ENCODE data around the gene OR6B1. TPM values are rescaled to one million over a fixed set of nuclear protein-coding genes. Genes with fewer than 3 reads are reported as not detected.

Gene OR6B1
- total and polyA plus RNA-seq, 5 donors from 2014 or later, result not detected

DNA sequence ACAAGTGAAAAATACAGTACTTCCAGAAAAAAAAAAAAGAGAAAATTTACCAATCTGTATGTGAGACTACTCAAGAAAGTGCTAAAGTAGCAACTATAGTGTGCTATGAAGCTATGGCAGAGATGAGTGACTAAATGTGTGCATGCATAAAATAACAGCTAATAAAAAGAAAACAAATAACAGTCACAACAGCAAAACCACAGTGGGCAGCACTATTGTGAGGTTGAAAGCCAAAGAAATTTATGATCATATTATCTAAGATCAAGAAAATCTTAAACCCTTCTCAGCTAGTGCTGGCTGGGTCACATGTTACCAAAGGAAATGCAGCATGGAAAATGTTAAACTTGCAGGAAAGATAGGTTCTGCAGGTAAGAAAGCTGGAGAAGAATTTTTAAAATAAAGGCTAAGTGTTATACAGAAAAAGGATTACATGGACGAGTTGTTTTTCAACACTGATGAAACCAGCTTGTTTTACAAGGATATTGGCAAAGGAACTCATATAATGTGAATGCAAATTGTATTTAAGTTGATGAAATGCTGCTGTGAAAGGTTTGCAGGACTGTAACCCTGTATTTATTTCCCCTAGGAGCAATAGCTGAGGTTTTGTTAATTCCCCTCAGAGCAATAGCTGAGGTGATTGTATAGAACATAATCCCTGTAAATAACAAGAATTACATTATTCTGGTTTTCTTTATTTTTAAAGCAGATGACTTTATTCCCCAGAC lies 33.0 kb downstream of the OR6B1 start:
- peaks cover 8% of the 10 kb centered on the region for H3K27me3 ChIP-seq (ENCODE audit: control insufficient read depth, insufficient read depth, low read length)
- H3K36me3 ChIP-seq (ENCODE audit: control insufficient read depth, insufficient read depth, low read length), result no peaks in the 10 kb centered on the region
- no peak overlapping the region for H3K27ac ChIP-seq (ENCODE audit: insufficient read depth, low read length, poor library complexity, severe bottlenecking)
- no peak overlapping the region for H3K27ac Mint-ChIP-seq
- no peak overlapping the region for H3K4me3 Mint-ChIP-seq
- H3K4me1 ChIP-seq (ENCODE audit: control insufficient read depth, insufficient read depth, low read length, poor library complexity, severe bottlenecking), result no peaks in the 10 kb centered on the region
- H3K9me3 Mint-ChIP-seq, result no peaks in the 10 kb centered on the region
- H3K4me3 ChIP-seq (ENCODE audit: low read depth, low read length), result no peak overlapping the region
- no peak for DNase-seq
- H3K4me1 Mint-ChIP-seq, result no peaks in the 10 kb centered on the region
- no peaks in the 10 kb centered on the region for H3K9me3 ChIP-seq (ENCODE audit: control insufficient read depth in 2 of 2, low read length in 2 of 2)
- ATAC-seq (ENCODE audit: low read depth in 2 of 2), result no peak
- H3K36me3 Mint-ChIP-seq, result no peaks in the 10 kb centered on the region
- peaks cover 6% of the 10 kb centered on the region for H3K27me3 Mint-ChIP-seq

DNA sequence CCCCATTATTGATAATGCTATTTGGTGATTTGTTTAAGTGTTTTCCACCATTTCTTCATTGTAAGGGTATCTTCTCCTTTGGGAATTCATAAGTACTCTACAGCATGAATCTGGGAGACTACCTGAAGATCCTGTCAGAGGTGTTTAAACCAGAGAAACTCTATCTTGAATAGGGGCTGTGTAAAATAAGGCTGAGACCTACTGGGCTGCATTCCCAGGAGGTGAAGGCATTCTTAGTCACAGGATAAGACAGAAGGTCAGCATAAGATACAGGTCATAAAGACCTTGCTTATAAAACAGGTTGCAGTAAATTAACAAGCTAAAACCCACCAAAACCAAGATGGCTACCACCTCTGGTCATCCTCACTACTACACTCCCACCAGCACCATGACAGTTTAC lies 35.3 kb downstream of the OR6B1 start:
- H3K27me3 ChIP-seq (ENCODE audit: control insufficient read depth, insufficient read depth, low read length), result peaks cover 8% of the 10 kb centered on the region
- no peaks in the 10 kb centered on the region for H3K9me3 ChIP-seq (ENCODE audit: control insufficient read depth in 2 of 2, low read length in 2 of 2)
- Mint-ChIP-seq H3K4me1 (no peaks in the 10 kb centered on the region), H3K27ac (no peak overlapping the region), H3K27me3 (peaks cover 10% of the 10 kb centered on the region), H3K4me3 (no peak overlapping the region), H3K36me3 (no peaks in the 10 kb centered on the region), H3K9me3 (no peaks in the 10 kb centered on the region)
- H3K36me3 ChIP-seq (ENCODE audit: control insufficient read depth, insufficient read depth, low read length), result no peaks in the 10 kb centered on the region
- no peak overlapping the region for H3K27ac ChIP-seq (ENCODE audit: insufficient read depth, low read length, poor library complexity, severe bottlenecking)
- H3K4me1 ChIP-seq (ENCODE audit: control insufficient read depth, insufficient read depth, low read length, poor library complexity, severe bottlenecking), result no peaks in the 10 kb centered on the region
- DNase-seq (no peak), ATAC-seq (ENCODE audit: low read depth in 2 of 2) (no peak)
- H3K4me3 ChIP-seq (ENCODE audit: low read depth, low read length), result no peak overlapping the region

DNA sequence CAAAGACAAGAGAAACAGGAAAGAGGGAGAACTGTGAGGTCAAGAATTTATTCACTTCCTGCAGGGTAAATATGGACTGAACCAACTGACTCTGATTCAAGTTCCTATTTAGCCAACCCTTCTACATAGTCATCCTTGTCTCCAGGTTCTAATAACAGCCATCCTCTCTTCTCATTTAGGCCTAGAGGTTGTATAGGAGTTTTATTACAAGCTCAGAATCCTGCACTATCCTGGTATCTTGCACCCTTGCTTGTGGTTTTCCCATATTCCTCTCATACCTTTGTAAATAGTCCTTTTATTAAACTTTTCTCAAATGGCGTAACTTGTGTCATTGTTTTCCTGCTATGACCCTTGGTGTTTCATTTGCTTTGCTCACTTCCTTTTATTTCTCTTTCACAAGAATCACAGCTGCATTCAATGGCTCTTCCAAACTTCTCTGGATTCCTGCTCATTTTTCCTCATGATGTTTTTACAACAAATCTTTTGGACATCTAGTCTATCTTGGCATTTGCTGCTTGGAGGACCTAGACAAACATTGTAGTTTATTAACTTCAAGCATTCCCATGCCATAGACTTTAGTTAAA lies 36.3 kb downstream of the OR6B1 start:
- Histone ChIP-seq H3K27ac (ENCODE audit: insufficient read depth, low read length, poor library complexity, severe bottlenecking) (no peak overlapping the region), H3K4me3 (ENCODE audit: low read depth, low read length) (no peak overlapping the region), H3K9me3 (ENCODE audit: control insufficient read depth in 2 of 2, low read length in 2 of 2) (no peaks in the 10 kb centered on the region), H3K36me3 (ENCODE audit: control insufficient read depth, insufficient read depth, low read length) (no peaks in the 10 kb centered on the region), H3K4me1 (ENCODE audit: control insufficient read depth, insufficient read depth, low read length, poor library complexity, severe bottlenecking) (no peaks in the 10 kb centered on the region), H3K27me3 (ENCODE audit: control insufficient read depth, insufficient read depth, low read length) (peaks cover 8% of the 10 kb centered on the region)
- DNase-seq (no peak), ATAC-seq (ENCODE audit: low read depth in 2 of 2) (no peak)
- no peaks in the 10 kb centered on the region for H3K9me3 Mint-ChIP-seq
- H3K4me1 Mint-ChIP-seq, result no peaks in the 10 kb centered on the region
- H3K36me3 Mint-ChIP-seq, result no peaks in the 10 kb centered on the region
- no peak overlapping the region for H3K4me3 Mint-ChIP-seq
- no peak overlapping the region for H3K27ac Mint-ChIP-seq
- H3K27me3 Mint-ChIP-seq, result peaks cover 10% of the 10 kb centered on the region

DNA sequence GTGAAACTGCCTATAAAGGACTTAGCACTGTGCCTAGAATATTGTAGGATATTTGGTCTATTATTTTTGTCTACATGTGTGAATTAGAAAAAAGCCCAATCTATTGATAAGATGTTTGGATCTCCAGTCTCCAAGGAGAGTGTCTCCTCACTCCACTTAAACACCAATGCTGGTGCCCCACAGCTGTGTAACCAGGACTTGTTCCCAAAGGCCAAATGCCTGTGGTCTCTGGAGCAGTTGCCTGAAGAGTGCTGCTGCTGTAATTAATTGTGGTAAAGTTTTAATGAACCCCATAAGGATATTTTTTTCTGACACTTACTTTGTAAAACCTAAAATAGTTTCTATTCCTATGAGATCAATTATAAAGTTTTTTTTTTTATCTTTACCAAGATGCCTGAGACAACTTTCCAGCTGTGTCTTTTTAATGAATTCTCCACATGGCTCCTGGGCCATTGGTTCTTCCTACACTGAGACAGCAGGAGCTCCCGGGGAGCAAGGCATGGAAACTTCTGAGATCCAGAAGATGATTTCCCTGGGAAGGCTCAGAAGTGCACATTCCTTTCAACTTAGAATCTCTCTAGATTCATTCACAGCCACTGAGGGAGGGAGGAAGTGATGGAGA lies 37.4 kb downstream of the OR6B1 start:
- ATAC-seq (ENCODE audit: low read depth in 2 of 2) (no peak), DNase-seq (no peak)
- no peaks in the 10 kb centered on the region for H3K9me3 Mint-ChIP-seq
- H3K27me3 Mint-ChIP-seq, result peaks cover 10% of the 10 kb centered on the region
- no peak overlapping the region for H3K4me3 Mint-ChIP-seq
- Histone ChIP-seq H3K36me3 (ENCODE audit: control insufficient read depth, insufficient read depth, low read length) (no peaks in the 10 kb centered on the region), H3K4me3 (ENCODE audit: low read depth, low read length) (no peak overlapping the region), H3K4me1 (ENCODE audit: control insufficient read depth, insufficient read depth, low read length, poor library complexity, severe bottlenecking) (no peaks in the 10 kb centered on the region), H3K27me3 (ENCODE audit: control insufficient read depth, insufficient read depth, low read length) (peaks cover 8% of the 10 kb centered on the region), H3K27ac (ENCODE audit: insufficient read depth, low read length, poor library complexity, severe bottlenecking) (no peak overlapping the region), H3K9me3 (ENCODE audit: control insufficient read depth in 2 of 2, low read length in 2 of 2) (no peaks in the 10 kb centered on the region)
- no peak overlapping the region for H3K27ac Mint-ChIP-seq
- H3K4me1 Mint-ChIP-seq, result no peaks in the 10 kb centered on the region
- H3K36me3 Mint-ChIP-seq, result no peaks in the 10 kb centered on the region

DNA sequence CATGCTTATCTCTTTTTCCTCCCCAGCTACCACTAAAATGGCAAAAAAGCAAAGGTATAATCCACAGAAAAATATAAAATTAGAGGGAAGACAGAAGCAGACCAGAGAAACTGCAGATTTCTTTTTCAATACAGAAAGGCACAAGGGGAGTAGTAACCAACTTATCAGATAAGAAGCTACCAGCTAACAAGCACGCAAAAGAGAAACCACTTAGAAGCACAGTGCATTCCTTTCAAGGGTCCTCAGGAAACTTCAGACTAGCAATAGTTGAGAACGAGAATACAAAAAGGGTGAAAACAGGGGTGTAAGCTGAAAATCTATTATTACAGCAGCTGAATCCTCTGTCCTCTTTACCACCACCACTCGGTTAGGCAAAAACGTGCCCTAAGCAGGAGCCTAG lies 38.8 kb downstream of the OR6B1 start:
- ATAC-seq (ENCODE audit: low read depth in 2 of 2) (no peak), DNase-seq (no peak)
- Mint-ChIP-seq H3K27ac (no peak overlapping the region), H3K4me3 (no peak overlapping the region), H3K27me3 (peaks cover 10% of the 10 kb centered on the region), H3K4me1 (no peaks in the 10 kb centered on the region), H3K9me3 (no peaks in the 10 kb centered on the region), H3K36me3 (no peaks in the 10 kb centered on the region)
- no peaks in the 10 kb centered on the region for H3K9me3 ChIP-seq (ENCODE audit: control insufficient read depth in 2 of 2, low read length in 2 of 2)
- H3K36me3 ChIP-seq (ENCODE audit: control insufficient read depth, insufficient read depth, low read length), result no peaks in the 10 kb centered on the region
- peaks cover 3% of the 10 kb centered on the region for H3K27me3 ChIP-seq (ENCODE audit: control insufficient read depth, insufficient read depth, low read length)
- no peak overlapping the region for H3K27ac ChIP-seq (ENCODE audit: insufficient read depth, low read length, poor library complexity, severe bottlenecking)
- H3K4me3 ChIP-seq (ENCODE audit: low read depth, low read length), result no peak overlapping the region
- no peaks in the 10 kb centered on the region for H3K4me1 ChIP-seq (ENCODE audit: control insufficient read depth, insufficient read depth, low read length, poor library complexity, severe bottlenecking)

DNA sequence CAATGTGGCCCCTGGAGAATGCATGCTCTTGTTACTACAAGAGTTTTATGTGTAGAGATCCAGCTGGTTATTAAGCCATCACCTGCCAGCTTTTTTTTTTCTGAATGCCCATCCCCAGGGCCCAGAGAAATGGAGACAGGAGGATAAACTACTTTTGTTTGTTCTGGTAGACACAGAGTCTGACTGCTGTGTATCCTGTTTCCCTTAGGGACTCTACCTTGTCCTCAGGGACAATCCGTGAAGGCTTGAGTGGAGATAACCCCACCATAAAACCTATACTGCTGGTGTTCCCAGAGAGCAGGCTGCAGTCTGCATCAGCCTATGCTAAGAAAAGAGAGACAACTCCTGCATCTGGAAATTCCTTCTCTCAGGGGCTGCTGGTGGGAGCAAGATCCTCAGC lies 48.5 kb downstream of the OR6B1 start, which contains the start of gene OR2A5:
Gene OR2A5, plus strand, starts transcription at position 301 of the 400 bp plus-strand sequence. CDS start 1,454 bp downstream, outside the sequence.
- H3K9me3 ChIP-seq (ENCODE audit: control insufficient read depth in 2 of 2, low read length in 2 of 2), result no peaks in the 10 kb centered on the region
- Mint-ChIP-seq H3K4me1 (no peaks in the 10 kb centered on the region), H3K27ac (no peak within 1 kb of the TSS), H3K4me3 (no peak within 1 kb of the TSS), H3K36me3 (no peaks in the 10 kb centered on the region), H3K9me3 (no peaks in the 10 kb centered on the region), H3K27me3 (peaks cover 5% of the 10 kb centered on the region)
- DNase-seq, result no peak
- H3K27ac ChIP-seq (ENCODE audit: insufficient read depth, low read length, poor library complexity, severe bottlenecking), result no peak within 1 kb of the TSS
- no peak for ATAC-seq (ENCODE audit: low read depth in 2 of 2)
- no peak within 1 kb of the TSS for H3K4me3 ChIP-seq (ENCODE audit: low read depth, low read length)
- H3K36me3 ChIP-seq (ENCODE audit: control insufficient read depth, insufficient read depth, low read length), result no peaks in the 10 kb centered on the region
- H3K4me1 ChIP-seq (ENCODE audit: control insufficient read depth, insufficient read depth, low read length, poor library complexity, severe bottlenecking), result no peaks in the 10 kb centered on the region
- H3K27me3 ChIP-seq (ENCODE audit: control insufficient read depth, insufficient read depth, low read length), result no peaks in the 10 kb centered on the region

DNA sequence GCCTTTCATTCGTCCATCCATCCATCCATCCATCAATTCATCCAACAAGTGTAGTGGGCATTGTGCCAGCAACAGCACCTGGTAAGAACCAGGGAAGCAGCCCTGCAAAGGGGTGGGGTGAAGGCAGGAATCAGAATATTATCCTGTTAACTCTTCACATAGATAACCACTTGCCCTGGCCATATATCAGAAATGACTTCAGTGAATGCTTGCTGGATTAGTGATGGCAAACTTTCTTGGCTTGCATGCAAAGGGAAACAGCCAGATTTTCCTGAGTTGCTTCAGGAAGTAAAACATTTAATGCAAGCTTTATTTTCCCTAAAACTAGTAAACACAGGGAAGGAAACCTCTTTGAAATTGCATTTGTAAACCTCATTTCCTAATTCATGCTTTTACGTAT lies 49.4 kb downstream of the OR6B1 start:
- Histone ChIP-seq H3K27me3 (ENCODE audit: control insufficient read depth, insufficient read depth, low read length) (no peaks in the 10 kb centered on the region), H3K36me3 (ENCODE audit: control insufficient read depth, insufficient read depth, low read length) (no peaks in the 10 kb centered on the region), H3K4me1 (ENCODE audit: control insufficient read depth, insufficient read depth, low read length, poor library complexity, severe bottlenecking) (no peaks in the 10 kb centered on the region), H3K27ac (ENCODE audit: insufficient read depth, low read length, poor library complexity, severe bottlenecking) (no peak overlapping the region), H3K9me3 (ENCODE audit: control insufficient read depth in 2 of 2, low read length in 2 of 2) (no peaks in the 10 kb centered on the region), H3K4me3 (ENCODE audit: low read depth, low read length) (no peak overlapping the region)
- peaks cover 7% of the 10 kb centered on the region for H3K27me3 Mint-ChIP-seq
- H3K36me3 Mint-ChIP-seq, result no peaks in the 10 kb centered on the region
- ATAC-seq (ENCODE audit: low read depth in 2 of 2) (no peak), DNase-seq (no peak)
- H3K27ac Mint-ChIP-seq, result no peak overlapping the region
- H3K9me3 Mint-ChIP-seq, result no peaks in the 10 kb centered on the region
- no peak overlapping the region for H3K4me3 Mint-ChIP-seq
- H3K4me1 Mint-ChIP-seq, result no peaks in the 10 kb centered on the region

DNA sequence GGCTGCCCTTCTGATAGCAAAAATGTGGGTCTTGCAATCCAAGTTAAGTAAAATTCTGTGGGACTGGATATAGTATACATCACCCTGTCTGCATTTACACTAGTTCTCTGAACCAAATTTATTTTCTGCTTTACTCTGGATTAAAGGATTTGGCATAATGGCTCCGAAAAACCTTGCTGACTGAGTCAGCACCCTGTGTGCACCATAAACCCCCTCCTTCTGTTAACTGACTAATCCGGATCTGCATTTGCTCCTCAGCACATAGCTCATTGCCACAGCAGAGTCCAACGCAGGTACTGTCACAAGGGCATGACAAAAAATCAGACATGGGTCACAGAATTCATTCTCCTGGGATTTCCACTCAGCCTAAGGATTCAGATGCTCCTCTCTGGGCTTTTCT lies 50.0 kb downstream of the OR6B1 start:
- DNase-seq (no peak), ATAC-seq (ENCODE audit: low read depth in 2 of 2) (no peak)
- no peaks in the 10 kb centered on the region for H3K36me3 ChIP-seq (ENCODE audit: control insufficient read depth, insufficient read depth, low read length)
- H3K27ac Mint-ChIP-seq, result no peak overlapping the region
- no peaks in the 10 kb centered on the region for H3K9me3 ChIP-seq (ENCODE audit: control insufficient read depth in 2 of 2, low read length in 2 of 2)
- H3K4me3 ChIP-seq (ENCODE audit: low read depth, low read length), result no peak overlapping the region
- no peaks in the 10 kb centered on the region for H3K36me3 Mint-ChIP-seq
- H3K4me1 Mint-ChIP-seq, result no peaks in the 10 kb centered on the region
- H3K27me3 Mint-ChIP-seq, result peaks cover 11% of the 10 kb centered on the region
- H3K4me3 Mint-ChIP-seq, result no peak overlapping the region
- H3K4me1 ChIP-seq (ENCODE audit: control insufficient read depth, insufficient read depth, low read length, poor library complexity, severe bottlenecking), result no peaks in the 10 kb centered on the region
- no peaks in the 10 kb centered on the region for H3K9me3 Mint-ChIP-seq
- no peaks in the 10 kb centered on the region for H3K27me3 ChIP-seq (ENCODE audit: control insufficient read depth, insufficient read depth, low read length)
- H3K27ac ChIP-seq (ENCODE audit: insufficient read depth, low read length, poor library complexity, severe bottlenecking), result no peak overlapping the region

Data from CD4-positive, CD25-positive, alpha-beta regulatory T cell (primary cell).